Bronchial epithelial cell (primary cell): ENCODE results near the gene TUG1. TPM values are rescaled to one million over a fixed set of nuclear protein-coding genes. Genes with fewer than 3 reads are reported as not detected.

Experiments
- DNase-seq: peaks from one replicate; pipeline ENCODE4 v3.0.0-alpha.2; 2010; ENCODE audit warnings: low read depth
- FAIRE-seq: peaks from 2 replicates; lab custom pipeline; 2011; peaks lifted over from hg19 to GRCh38; lab: Jason Lieb, UNC
- H3K27me3 ChIP-seq: 2 replicates; pipeline ENCODE4 v1.5.1; 2011; ENCODE audit warnings: low read length; ENCODE audit not compliant: control insufficient read depth, insufficient read depth
- H3K36me3 ChIP-seq: 2 replicates; pipeline ENCODE4 v1.5.1; 2011; ENCODE audit warnings: low read length; ENCODE audit not compliant: control insufficient read depth, insufficient read depth
- H3K4me3 ChIP-seq: 2 replicates; pipeline ENCODE4 v1.5.1; 2011; ENCODE audit warnings: mild to moderate bottlenecking, low read depth, low read length, control low read depth
- total RNA-seq: library from RNA; depleted of rRNA; stranded (reverse); fragments of >200 nt; gene quantifications from 2 replicates; pipeline ENCODE4 v1.2.1, GENCODE V29; 2014
- TF ChIP-seq, protein P1 (sequence below): IDR thresholded peaks from 2 replicates; pipeline ENCODE4 v1.5.1; 2011; ENCODE audit warnings: mild to moderate bottlenecking, moderate library complexity, low read length, control low read depth, inconsistent platforms; ENCODE audit not compliant: insufficient read depth, severe bottlenecking

The TUG1 gene
- total RNA-seq, 1 donor from 2014 or later: 24.5 TPM

- Histone ChIP-seq H3K4me3 (no peak overlapping the region), H3K36me3 (no peaks in the 10 kb centered on the region), H3K27me3 (no peaks in the 10 kb centered on the region)
- TF ChIP-seq, protein P1, sequence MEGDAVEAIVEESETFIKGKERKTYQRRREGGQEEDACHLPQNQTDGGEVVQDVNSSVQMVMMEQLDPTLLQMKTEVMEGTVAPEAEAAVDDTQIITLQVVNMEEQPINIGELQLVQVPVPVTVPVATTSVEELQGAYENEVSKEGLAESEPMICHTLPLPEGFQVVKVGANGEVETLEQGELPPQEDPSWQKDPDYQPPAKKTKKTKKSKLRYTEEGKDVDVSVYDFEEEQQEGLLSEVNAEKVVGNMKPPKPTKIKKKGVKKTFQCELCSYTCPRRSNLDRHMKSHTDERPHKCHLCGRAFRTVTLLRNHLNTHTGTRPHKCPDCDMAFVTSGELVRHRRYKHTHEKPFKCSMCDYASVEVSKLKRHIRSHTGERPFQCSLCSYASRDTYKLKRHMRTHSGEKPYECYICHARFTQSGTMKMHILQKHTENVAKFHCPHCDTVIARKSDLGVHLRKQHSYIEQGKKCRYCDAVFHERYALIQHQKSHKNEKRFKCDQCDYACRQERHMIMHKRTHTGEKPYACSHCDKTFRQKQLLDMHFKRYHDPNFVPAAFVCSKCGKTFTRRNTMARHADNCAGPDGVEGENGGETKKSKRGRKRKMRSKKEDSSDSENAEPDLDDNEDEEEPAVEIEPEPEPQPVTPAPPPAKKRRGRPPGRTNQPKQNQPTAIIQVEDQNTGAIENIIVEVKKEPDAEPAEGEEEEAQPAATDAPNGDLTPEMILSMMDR: no peak
- no peak for DNase-seq
- no peak for FAIRE-seq
Measured at GRCh38 chr22:30992565-30992964, 23.5 kb downstream of the TUG1 start.

DNA sequence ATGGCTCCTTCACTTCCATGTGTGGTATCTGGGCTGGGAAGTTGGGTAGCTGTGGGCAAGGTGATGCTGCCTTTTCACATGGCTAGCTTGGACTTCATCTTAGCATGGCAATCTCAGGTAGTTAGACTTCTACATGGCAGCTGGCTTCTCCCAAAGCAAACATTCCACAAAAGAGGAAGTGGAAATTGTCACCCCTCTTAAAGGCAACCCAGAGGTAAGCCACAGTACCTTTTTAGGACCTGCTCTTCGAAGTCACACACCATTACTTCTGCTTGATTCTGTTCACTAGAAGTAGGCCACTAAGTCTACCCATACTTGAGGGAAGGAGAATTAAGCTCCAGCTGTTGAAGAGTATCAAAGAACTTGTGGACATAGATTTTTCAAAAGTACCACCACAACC lies 25.9 kb downstream of the TUG1 start:
- H3K27me3 ChIP-seq: no peaks in the 10 kb centered on the region
- DNase-seq: no peak
- H3K4me3 ChIP-seq: no peak overlapping the region
- H3K36me3 ChIP-seq: no peaks in the 10 kb centered on the region
- FAIRE-seq: peak; percentile 23
- TF ChIP-seq, protein P1: no peak

- Histone ChIP-seq H3K36me3 (no peaks in the 10 kb centered on the region), H3K27me3 (no peaks in the 10 kb centered on the region), H3K4me3 (no peak overlapping the region)
- TF ChIP-seq, protein P1: no peak
- FAIRE-seq (no peak), DNase-seq (no peak)
Measured at GRCh38 chr22:30996462-30996861, 27.4 kb downstream of the TUG1 start.

DNA sequence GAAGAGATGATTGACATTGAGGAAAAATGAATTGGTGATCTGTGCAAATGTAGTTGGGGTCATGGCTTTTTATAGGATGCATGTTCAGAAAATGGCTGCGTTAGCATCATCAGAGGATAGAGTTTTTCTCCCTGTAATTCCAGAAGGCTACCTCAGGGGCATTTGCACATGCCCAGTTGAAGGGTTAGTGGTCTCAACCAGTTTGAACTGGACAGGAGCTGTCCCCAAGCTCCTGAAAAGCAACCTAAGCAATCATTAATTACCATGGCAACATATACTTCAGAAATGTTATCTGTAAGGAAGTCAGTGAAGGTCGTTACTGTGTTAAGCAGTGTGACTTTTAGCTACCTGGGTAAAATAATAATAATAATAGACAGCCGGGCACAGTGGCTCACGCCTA lies 29.3 kb downstream of the TUG1 start:
- no peak overlapping the region for H3K4me3 ChIP-seq
- no peaks in the 10 kb centered on the region for H3K27me3 ChIP-seq
- DNase-seq (no peak), FAIRE-seq (no peak)
- TF ChIP-seq, protein P1: no peak
- no peaks in the 10 kb centered on the region for H3K36me3 ChIP-seq

- FAIRE-seq: no peak
- H3K4me3 ChIP-seq: no peak overlapping the region
- H3K36me3 ChIP-seq: no peaks in the 10 kb centered on the region
- DNase-seq: no peak
- no peaks in the 10 kb centered on the region for H3K27me3 ChIP-seq
- TF ChIP-seq, protein P1: no peak
Measured at GRCh38 chr22:31001124-31001770, 32.2 kb downstream of the TUG1 start.

DNA sequence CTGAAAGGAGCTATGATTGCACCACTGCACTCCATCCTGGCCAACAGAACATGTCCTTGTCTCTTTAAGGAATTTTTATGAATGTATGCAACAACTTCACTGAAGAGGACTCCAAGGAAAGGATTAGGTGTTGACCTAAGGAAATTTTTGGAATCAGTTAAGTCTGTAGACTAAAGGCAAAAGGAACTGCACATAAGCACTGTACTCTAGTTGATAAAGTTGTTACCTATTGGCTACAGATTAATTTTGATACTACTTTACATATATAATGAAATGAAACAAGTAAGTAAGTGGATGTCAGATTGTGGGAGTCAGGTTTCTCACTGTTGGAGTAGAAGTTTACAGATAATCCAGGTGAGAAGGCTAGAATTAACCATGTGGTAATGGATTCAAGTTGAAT lies 36.5 kb downstream of the TUG1 start:
- no peak for DNase-seq
- Histone ChIP-seq H3K4me3 (no peak overlapping the region), H3K36me3 (no peaks in the 10 kb centered on the region), H3K27me3 (no peaks in the 10 kb centered on the region)
- no peak for FAIRE-seq
- TF ChIP-seq, protein P1: no peak
